GM19463 (cell line): ENCODE measurements around the gene PSME1.

Experiments used
- ATAC-seq: cut with Tn5 transposase; IDR thresholded peaks from one replicate; pipeline ENCODE4 v1.9.1; 2021; ENCODE audit warnings: mild to moderate bottlenecking, moderate library complexity; ENCODE audit not compliant: unreplicated experiment

The PSME1 gene

GRCh38 chr14:24167469-24168114 lies 31.6 kb downstream of the PSME1 start:
- no peak for ATAC-seq

- peak; percentile 80 for ATAC-seq
Observed at GRCh38 chr14:24171422-24172260, 35.6 kb downstream of the PSME1 start, which contains the start of gene REC8. Gene REC8, plus strand, starts transcription at chr14:24172080. Its CDS starts 473 bp downstream, at chr14:24172553.

GRCh38 chr14:24172261-24172860 lies 36.4 kb downstream of the PSME1 start:
- no peak for ATAC-seq

GRCh38 chr14:24172871-24173281 lies 36.9 kb downstream of the PSME1 start:
- ATAC-seq, result no peak

- no peak for ATAC-seq
Observed at GRCh38 chr14:24176599-24176998, 40.6 kb downstream of the PSME1 start.

- ATAC-seq, result no peak
Observed at GRCh38 chr14:24177041-24177825, 41.2 kb downstream of the PSME1 start.

- no peak for ATAC-seq
Observed at GRCh38 chr14:24177891-24178290, 41.9 kb downstream of the PSME1 start.

GRCh38 chr14:24178399-24179178 lies 42.6 kb downstream of the PSME1 start:
- ATAC-seq, result no peak

- no peak for ATAC-seq
Observed at GRCh38 chr14:24179294-24179960, 43.4 kb downstream of the PSME1 start.

- ATAC-seq, result no peak
Observed at GRCh38 chr14:24179961-24180796, 44.2 kb downstream of the PSME1 start.

GRCh38 chr14:24181371-24182077 lies 45.5 kb downstream of the PSME1 start:
- no peak for ATAC-seq

GRCh38 chr14:24182110-24182882 lies 46.3 kb downstream of the PSME1 start:
- ATAC-seq, result no peak

GRCh38 chr14:24183014-24183481 lies 47.1 kb downstream of the PSME1 start:
- no peak for ATAC-seq

- ATAC-seq, result no peak
Observed at GRCh38 chr14:24184104-24184970, 48.3 kb downstream of the PSME1 start.

GRCh38 chr14:24185026-24185425 lies 49.0 kb downstream of the PSME1 start:
- ATAC-seq, result no peak

- no peak for ATAC-seq
Observed at GRCh38 chr14:24185741-24186140, 49.7 kb downstream of the PSME1 start.
